ENCODE measurements around the gene LRG1.

Gene LRG1

GRCh38 chr19:4539693-4540581, at the start of gene LRG1:
Gene LRG1 (minus strand): TSS chr19:4540036. CDS start chr19:4540013, 23 bp downstream.
- no peak for DNase-seq

GRCh38 chr19:4588291-4588761, 48.5 kb upstream of the LRG1 start:
- no peak for DNase-seq

- DNase-seq, result no peak
Measured at GRCh38 chr19:4587527-4587926, 47.7 kb upstream of the LRG1 start.

- no peak for DNase-seq
Measured at GRCh38 chr19:4586691-4587090, 46.9 kb upstream of the LRG1 start.

- DNase-seq, result no peak
Measured at GRCh38 chr19:4586245-4586644, 46.4 kb upstream of the LRG1 start.

- no peak for DNase-seq
Measured at GRCh38 chr19:4585556-4585955, 45.7 kb upstream of the LRG1 start.

GRCh38 chr19:4584670-4585460, 45.0 kb upstream of the LRG1 start:
- no peak for DNase-seq

- no peak for DNase-seq
Measured at GRCh38 chr19:4583961-4584669, 44.3 kb upstream of the LRG1 start.

- no peak for DNase-seq
Measured at GRCh38 chr19:4582980-4583842, 43.4 kb upstream of the LRG1 start.

GRCh38 chr19:4581666-4582553, 42.1 kb upstream of the LRG1 start:
- DNase-seq, result no peak

GRCh38 chr19:4580961-4581665, 41.3 kb upstream of the LRG1 start:
- no peak for DNase-seq

GRCh38 chr19:4580021-4580901, 40.4 kb upstream of the LRG1 start:
- DNase-seq, result no peak

GRCh38 chr19:4579389-4579788, 39.6 kb upstream of the LRG1 start:
- no peak for DNase-seq

- no peak for DNase-seq
Measured at GRCh38 chr19:4578552-4579248, 38.9 kb upstream of the LRG1 start.

- no peak for DNase-seq
Measured at GRCh38 chr19:4577020-4577782, 37.4 kb upstream of the LRG1 start.

- DNase-seq, result no peak
Measured at GRCh38 chr19:4576016-4576933, 36.4 kb upstream of the LRG1 start.
